HG03378 (cell line): ENCODE results near the gene GYG2.
"Not testable (repeated sequence)": the region's sequence is repeated elsewhere in the genome, so short reads cannot be mapped to it uniquely, and the experiment has no call there.

Source experiments
- ATAC-seq: cut with Tn5 transposase; IDR thresholded peaks from one replicate; pipeline ENCODE4 v1.9.1; 2021; ENCODE audit warnings: mild to moderate bottlenecking, moderate library complexity; ENCODE audit not compliant: unreplicated experiment

GYG2 gene

GRCh38 chrX:2867206-2867605 is 38.5 kb downstream of the GYG2 start:
- ATAC-seq: no peak

DNA sequence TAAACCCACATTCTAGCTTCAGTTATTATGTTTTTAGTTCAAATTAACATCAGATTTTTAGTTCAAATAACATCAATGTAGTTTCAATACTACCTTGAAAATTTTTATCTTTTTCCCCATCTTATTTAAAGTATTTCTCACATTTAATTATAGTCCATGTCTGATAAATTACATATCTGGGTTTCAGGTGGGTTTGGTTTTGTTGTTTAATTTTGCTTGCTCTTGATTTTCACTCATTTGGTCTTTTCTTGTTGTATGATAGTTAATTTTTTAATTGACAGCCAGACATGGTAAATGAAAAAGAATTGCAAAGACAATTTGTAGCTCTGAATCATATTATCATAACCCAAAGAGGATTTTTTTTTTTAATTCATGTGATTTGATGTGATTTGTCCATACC is 41.9 kb downstream of the GYG2 start:
- ATAC-seq: no peak

GRCh38 chrX:2871831-2872230 is 43.1 kb downstream of the GYG2 start:
- no peak for ATAC-seq

DNA sequence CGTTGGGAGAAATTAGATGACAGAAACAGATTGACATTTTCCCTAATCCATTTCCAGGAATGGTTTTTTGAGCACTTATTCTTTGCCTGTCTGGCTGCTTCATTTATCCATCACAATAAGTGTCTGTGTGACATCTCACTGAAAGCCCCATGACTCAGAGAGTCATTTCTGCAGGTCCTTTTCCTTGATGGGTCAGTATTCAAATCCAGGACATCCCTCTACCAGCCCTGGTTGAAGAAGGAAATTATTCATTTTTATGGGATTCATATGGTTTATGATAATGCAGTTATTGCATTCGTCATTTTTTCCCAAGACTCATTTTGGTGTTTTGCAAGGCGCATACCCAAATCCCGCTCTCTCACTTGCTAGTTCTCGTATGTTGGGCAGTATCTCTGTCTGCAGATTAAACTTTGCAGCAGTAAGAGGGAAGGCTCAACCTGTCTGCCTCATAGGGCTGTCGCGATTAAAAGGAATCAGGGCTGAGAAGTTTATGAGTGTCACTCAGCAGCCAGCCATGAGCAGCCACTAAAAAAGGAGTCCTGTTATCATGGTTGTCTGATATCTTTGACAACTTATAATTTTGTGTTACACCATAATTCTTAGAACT is 44.0 kb downstream of the GYG2 start:
- no peak for ATAC-seq

- no peak for ATAC-seq
Measured at GRCh38 chrX:2874222-2875135, 45.7 kb downstream of the GYG2 start.

GRCh38 chrX:2875136-2875481 is 46.4 kb downstream of the GYG2 start:
- ATAC-seq: no peak

GRCh38 chrX:2875798-2876399 is 47.2 kb downstream of the GYG2 start:
- ATAC-seq: no peak

- no peak for ATAC-seq
Measured at GRCh38 chrX:2878563-2878962, 49.8 kb downstream of the GYG2 start.

- no peak for ATAC-seq
Measured at GRCh38 chrX:2879670-2880069, 50.9 kb downstream of the GYG2 start.

- ATAC-seq: no peak
Measured at GRCh38 chrX:2883770-2884169, 55.0 kb downstream of the GYG2 start.

GRCh38 chrX:2888309-2888708 is 59.6 kb downstream of the GYG2 start:
- ATAC-seq: no peak

- no peak for ATAC-seq
Measured at GRCh38 chrX:2889045-2889605, 60.4 kb downstream of the GYG2 start.

DNA sequence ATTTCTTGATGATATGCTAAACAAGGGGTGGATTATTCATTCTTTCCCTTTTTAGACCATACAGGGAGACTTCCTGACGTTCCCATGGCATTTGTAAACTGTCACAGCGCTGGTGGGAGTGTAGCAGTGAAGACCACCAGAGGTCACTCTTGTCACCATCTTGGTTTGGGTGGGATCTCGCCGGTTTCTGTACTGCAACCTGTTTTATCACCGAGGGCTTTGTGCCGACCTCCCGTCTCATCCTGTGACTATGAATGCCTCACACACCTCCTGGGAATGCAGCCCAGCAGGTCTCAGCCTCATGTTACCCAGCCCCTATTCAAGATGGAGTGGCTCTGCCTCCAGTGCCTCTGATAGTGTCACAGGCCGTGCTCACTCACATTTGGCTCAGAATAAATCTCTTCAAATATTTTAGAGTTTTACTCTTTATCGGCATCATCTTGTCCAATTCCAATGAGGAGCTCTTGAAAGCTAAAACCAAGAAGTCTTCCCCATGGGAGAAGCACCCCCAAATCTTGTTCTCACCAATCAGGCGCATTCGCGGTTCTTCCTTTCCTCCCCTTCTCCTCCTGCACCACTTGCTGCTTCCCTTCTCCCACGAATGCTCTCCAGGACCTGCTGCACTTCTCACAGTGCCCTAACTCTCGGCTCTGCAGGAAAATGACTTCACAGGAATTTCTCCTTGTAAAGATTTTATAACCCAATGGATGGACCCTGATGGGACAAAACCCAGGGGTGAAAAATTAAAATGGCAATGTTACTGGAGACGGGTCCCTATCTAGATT is 61.2 kb downstream of the GYG2 start:
- not testable (repeated sequence) for ATAC-seq

- not testable (repeated sequence) for ATAC-seq
Measured at GRCh38 chrX:2890536-2891460, 62.1 kb downstream of the GYG2 start.

GRCh38 chrX:2892816-2893215 is 64.1 kb downstream of the GYG2 start:
- no peak for ATAC-seq

GRCh38 chrX:2894885-2895292 is 66.2 kb downstream of the GYG2 start:
- no peak for ATAC-seq

DNA sequence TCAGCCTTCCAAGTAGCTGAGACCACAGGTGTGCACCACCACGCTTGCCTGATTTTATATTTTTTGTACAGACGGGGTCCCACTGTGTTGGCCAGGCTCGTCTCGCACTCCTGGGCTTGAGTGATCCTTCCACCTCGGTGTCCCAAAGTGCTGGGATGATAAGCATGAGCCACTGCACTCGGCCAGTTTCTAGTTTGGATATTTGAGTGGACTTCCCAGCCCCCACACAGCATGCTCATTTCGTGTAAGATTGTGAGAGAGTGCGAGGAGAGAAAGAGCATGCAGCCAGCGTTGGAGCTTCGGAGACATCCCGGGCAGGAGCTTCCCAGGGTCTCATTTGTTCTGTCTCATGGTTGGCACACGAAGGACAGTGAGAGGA is 68.6 kb downstream of the GYG2 start:
- ATAC-seq: no peak

- peak; percentile 53 for ATAC-seq
Measured at GRCh38 chrX:2897690-2898623, 69.2 kb downstream of the GYG2 start.
